Dendritic cell treated with granulocyte-macrophage colony-stimulating factor and Interleukin-4, amounts not matched to agents 40 ng/mL and 50 ng/mL, for 4 days (primary cell): ENCODE data around the gene HAT1.
"Not testable (repeated sequence)": the region's sequence is repeated elsewhere in the genome, so short reads cannot be mapped to it uniquely, and the experiment has no call there.

ENCODE experiments used
- H3K27ac Mint-ChIP-seq: one replicate; pipeline ENCODE4 v1.8.0; 2022; ENCODE audit warnings: mild to moderate bottlenecking, mixed read lengths
- H3K27me3 Mint-ChIP-seq: one replicate; pipeline ENCODE4 v1.8.0; 2022; ENCODE audit warnings: mild to moderate bottlenecking, mixed read lengths
- H3K36me3 Mint-ChIP-seq: one replicate; pipeline ENCODE4 v1.8.0; 2022; ENCODE audit warnings: low read depth, mixed read lengths
- H3K4me1 Mint-ChIP-seq: one replicate; pipeline ENCODE4 v1.8.0; 2022; ENCODE audit warnings: low read depth, mixed read lengths
- H3K4me3 Mint-ChIP-seq: one replicate; pipeline ENCODE4 v1.8.0; 2022; ENCODE audit warnings: mild to moderate bottlenecking, moderate library complexity, mixed read lengths
- H3K9me3 Mint-ChIP-seq: one replicate; pipeline ENCODE4 v1.8.0; 2022; ENCODE audit warnings: mixed read lengths
- intact Hi-C: fragments of 100-400 bp; cut with micrococcal nuclease; formaldehyde crosslinking; loops from one replicate; pipeline ENCODE4 v1.15.0; 2022

HAT1 gene

GRCh38 chr2:171966688-171967087, 44.4 kb downstream of the HAT1 start:
- H3K9me3 Mint-ChIP-seq, result no peaks in the 10 kb centered on the region
- no peaks in the 10 kb centered on the region for H3K4me1 Mint-ChIP-seq

GRCh38 chr2:171968509-171968908, 46.2 kb downstream of the HAT1 start:
- Mint-ChIP-seq H3K4me3 (no peak overlapping the region), H3K4me1 (peaks cover 6% of the 10 kb centered on the region), H3K36me3 (peaks cover 60% of the 10 kb centered on the region), H3K9me3 (no peaks in the 10 kb centered on the region), H3K27me3 (no peaks in the 10 kb centered on the region), H3K27ac (no peak overlapping the region)
- intact Hi-C loops, result no loop called here

More at GRCh38 chr2:171966688-171967087, 44.4 kb downstream of the HAT1 start:
- Mint-ChIP-seq H3K36me3 (peaks cover 46% of the 10 kb centered on the region), H3K27me3 (no peaks in the 10 kb centered on the region), H3K4me3 (no peak overlapping the region), H3K27ac (no peak overlapping the region)
- intact Hi-C loops, result no loop called here

DNA sequence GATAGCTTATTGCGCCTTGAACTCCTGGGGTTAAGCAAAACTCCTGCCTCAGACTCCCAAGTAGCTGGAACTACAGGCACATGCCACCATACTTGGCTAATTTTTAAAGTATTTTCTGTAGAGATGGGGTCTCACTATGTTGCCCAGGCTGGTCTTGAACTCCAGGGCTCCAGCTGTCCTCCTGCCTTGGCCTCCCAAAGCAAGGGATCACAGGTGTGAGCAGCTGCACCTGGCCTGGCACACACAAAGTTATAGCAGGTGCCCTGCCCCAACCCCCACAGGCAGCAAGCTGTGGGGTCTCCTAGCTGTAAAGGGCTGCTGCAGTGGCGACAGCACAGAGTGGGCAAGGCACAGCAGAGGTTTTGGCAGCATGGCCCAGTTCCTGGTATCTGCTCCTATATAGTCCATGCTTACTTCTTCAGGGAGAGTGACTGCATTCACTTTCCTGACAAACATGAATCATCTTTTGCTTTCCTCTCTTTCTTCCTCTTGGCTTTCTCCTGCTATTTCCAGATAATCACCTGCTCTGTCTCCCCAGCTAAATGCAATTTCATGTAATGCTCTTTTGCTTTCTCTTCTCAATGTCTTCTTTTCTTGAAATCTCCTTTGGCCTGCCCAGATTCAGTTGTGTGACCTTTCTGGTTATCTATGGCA, 50.2 kb downstream of the HAT1 start:
- Mint-ChIP-seq H3K4me3 (no peak overlapping the region), H3K27ac (no peak overlapping the region), H3K36me3 (peaks cover 69% of the 10 kb centered on the region), H3K4me1 (peaks cover 6% of the 10 kb centered on the region), H3K9me3 (no peaks in the 10 kb centered on the region), H3K27me3 (no peaks in the 10 kb centered on the region)
- intact Hi-C loops, result no loop called here

GRCh38 chr2:171979103-171979502, 56.8 kb downstream of the HAT1 start:
- Mint-ChIP-seq H3K27me3 (no peaks in the 10 kb centered on the region), H3K4me1 (no peaks in the 10 kb centered on the region), H3K36me3 (peaks cover 79% of the 10 kb centered on the region), H3K27ac (no peak overlapping the region), H3K9me3 (no peaks in the 10 kb centered on the region), H3K4me3 (no peak overlapping the region)
- intact Hi-C loops, result no loop called here

DNA sequence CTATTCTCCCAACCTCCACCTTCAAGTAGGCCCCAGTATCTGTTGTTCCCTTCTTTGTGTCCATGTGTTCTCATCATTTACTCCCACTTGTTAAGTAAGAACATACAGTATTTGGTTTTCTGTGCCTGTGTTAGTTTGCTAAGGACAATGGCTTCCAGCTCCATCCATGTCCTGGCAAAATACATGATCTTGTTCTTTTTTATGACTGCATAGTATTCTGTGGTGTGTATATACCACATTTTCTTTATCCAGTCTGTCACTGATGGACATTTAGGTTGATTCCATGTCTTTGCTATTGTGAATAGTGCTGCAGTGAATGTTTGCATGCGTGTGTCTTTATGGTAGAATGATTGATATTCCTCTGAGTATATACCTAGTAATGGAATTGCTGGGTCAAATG, 61.7 kb downstream of the HAT1 start:
- peaks cover 47% of the 10 kb centered on the region for H3K36me3 Mint-ChIP-seq
- H3K27ac Mint-ChIP-seq, H3K27me3 Mint-ChIP-seq, H3K4me1 Mint-ChIP-seq, H3K9me3 Mint-ChIP-seq, intact Hi-C loops, H3K4me3 Mint-ChIP-seq: not testable (repeated sequence)

GRCh38 chr2:171985076-171985475, 62.8 kb downstream of the HAT1 start:
- no peak overlapping the region for H3K4me3 Mint-ChIP-seq
- H3K27ac Mint-ChIP-seq, result no peak overlapping the region
- no peaks in the 10 kb centered on the region for H3K27me3 Mint-ChIP-seq
- H3K9me3 Mint-ChIP-seq, result no peaks in the 10 kb centered on the region
- H3K36me3 Mint-ChIP-seq, result peaks cover 35% of the 10 kb centered on the region
- H3K4me1 Mint-ChIP-seq, result no peaks in the 10 kb centered on the region
- intact Hi-C loops, result no loop called here

- peaks cover 25% of the 10 kb centered on the region for H3K36me3 Mint-ChIP-seq
- intact Hi-C loops, result no loop called here
Measured at GRCh38 chr2:171986778-171987177, 64.5 kb downstream of the HAT1 start.

GRCh38 chr2:171991027-171991426, 68.8 kb downstream of the HAT1 start:
- H3K4me1 Mint-ChIP-seq, result no peaks in the 10 kb centered on the region
- intact Hi-C loops, result no loop called here

More at GRCh38 chr2:171986778-171987177, 64.5 kb downstream of the HAT1 start:
- Mint-ChIP-seq H3K9me3 (no peaks in the 10 kb centered on the region), H3K4me3 (no peak overlapping the region), H3K4me1 (no peaks in the 10 kb centered on the region), H3K27me3 (no peaks in the 10 kb centered on the region), H3K27ac (no peak overlapping the region)

GRCh38 chr2:171995586-171995985, 73.3 kb downstream of the HAT1 start:
- Mint-ChIP-seq H3K27me3 (peaks cover 12% of the 10 kb centered on the region), H3K9me3 (no peaks in the 10 kb centered on the region), H3K4me1 (peaks cover 5% of the 10 kb centered on the region), H3K27ac (no peak overlapping the region), H3K4me3 (no peak overlapping the region), H3K36me3 (peaks cover 7% of the 10 kb centered on the region)
- intact Hi-C loops, result no loop called here

More at GRCh38 chr2:171991027-171991426, 68.8 kb downstream of the HAT1 start:
- Mint-ChIP-seq H3K27ac (no peak overlapping the region), H3K36me3 (no peaks in the 10 kb centered on the region), H3K4me3 (no peak overlapping the region), H3K9me3 (no peaks in the 10 kb centered on the region), H3K27me3 (no peaks in the 10 kb centered on the region)

DNA sequence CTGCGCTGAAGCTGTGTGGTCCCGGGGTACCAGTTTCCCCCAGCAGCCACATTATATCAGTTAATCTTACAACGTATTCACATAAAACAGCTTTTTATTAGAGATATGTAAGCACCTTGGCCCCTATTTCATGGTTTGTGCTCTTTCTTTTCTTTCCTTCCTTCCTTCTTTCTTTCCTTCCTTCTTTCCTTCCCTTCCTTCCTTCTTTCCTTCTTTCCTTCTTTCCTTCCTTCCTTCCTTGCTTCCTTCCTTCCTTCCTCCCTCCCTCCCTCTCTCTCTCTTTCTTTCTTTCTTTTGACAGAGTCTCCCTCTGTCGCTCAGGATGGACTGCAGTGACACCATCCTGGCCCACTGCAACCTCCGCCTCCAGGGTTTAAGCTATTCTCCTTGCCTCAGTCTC, 73.8 kb downstream of the HAT1 start:
- H3K4me3 Mint-ChIP-seq, result no peak overlapping the region
- peaks cover 10% of the 10 kb centered on the region for H3K4me1 Mint-ChIP-seq
- intact Hi-C loops, result no loop called here
- peaks cover 12% of the 10 kb centered on the region for H3K27me3 Mint-ChIP-seq
- peaks cover 7% of the 10 kb centered on the region for H3K36me3 Mint-ChIP-seq
- no peak overlapping the region for H3K27ac Mint-ChIP-seq
- no peaks in the 10 kb centered on the region for H3K9me3 Mint-ChIP-seq

GRCh38 chr2:171997031-171997430, 74.8 kb downstream of the HAT1 start:
- H3K4me1 Mint-ChIP-seq, H3K9me3 Mint-ChIP-seq, H3K4me3 Mint-ChIP-seq, intact Hi-C loops, H3K27ac Mint-ChIP-seq, H3K36me3 Mint-ChIP-seq: not testable (repeated sequence)
- H3K27me3 Mint-ChIP-seq, result peaks cover 12% of the 10 kb centered on the region

GRCh38 chr2:171999161-171999560, 76.9 kb downstream of the HAT1 start:
- peaks cover 12% of the 10 kb centered on the region for H3K27me3 Mint-ChIP-seq
- no peaks in the 10 kb centered on the region for H3K9me3 Mint-ChIP-seq
- intact Hi-C loops, result no loop called here
- H3K36me3 Mint-ChIP-seq, result peaks cover 7% of the 10 kb centered on the region
- peaks cover 10% of the 10 kb centered on the region for H3K4me1 Mint-ChIP-seq
- peak overlapping the region; percentile 89 for H3K27ac Mint-ChIP-seq
- peak overlapping the region; percentile 92 for H3K4me3 Mint-ChIP-seq

DNA sequence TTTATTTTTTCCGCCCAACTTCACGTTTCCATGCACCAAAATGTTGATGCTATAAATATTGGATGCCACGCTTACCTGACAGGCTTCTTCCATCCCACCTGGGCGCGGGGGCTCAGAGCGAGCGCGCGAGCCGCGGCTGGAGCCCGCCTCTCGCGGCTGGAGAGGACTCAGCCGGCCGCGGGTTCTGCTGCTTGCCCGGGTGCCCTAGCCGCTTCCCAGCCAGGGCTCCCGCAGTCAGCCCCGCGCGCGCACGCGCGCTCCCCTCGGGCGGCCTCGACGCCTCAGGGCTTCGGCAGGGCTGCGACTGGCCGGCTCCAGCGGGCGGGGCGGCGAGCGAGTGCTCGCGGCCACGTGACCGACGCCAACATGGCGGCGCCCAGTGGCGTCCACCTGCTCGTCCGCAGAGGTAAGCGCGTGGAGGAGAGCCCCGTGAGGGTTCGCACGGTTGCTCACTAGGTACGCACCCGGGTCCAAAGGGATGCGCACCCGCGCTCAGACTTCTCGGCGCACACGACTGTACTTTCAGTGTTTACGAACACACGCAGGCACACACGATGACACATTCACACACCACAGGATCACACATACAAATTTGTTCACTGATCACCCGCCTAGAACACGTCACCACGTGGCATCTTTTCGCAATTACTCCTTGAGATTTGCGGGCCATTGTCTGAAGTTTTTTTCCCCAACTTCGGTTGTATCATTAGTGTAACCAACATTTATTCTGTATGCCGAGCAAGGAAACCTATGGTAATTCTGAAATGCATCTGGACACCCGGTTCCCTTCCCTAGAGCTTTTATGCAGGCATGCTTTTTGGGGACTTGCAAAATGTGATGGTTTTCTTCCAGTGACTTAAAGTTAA, 77.6 kb downstream of the HAT1 start, which contains the start of gene METAP1D:
Gene METAP1D, plus strand, starts transcription at position 350 of the 866 bp plus-strand sequence. Its CDS starts 17 bp downstream, at position 367.
- Mint-ChIP-seq H3K4me1 (peaks cover 10% of the 10 kb centered on the region), H3K27ac (peak within 1 kb of the TSS; percentile 89), H3K27me3 (peaks cover 12% of the 10 kb centered on the region), H3K36me3 (peaks cover 7% of the 10 kb centered on the region), H3K4me3 (peak within 1 kb of the TSS; percentile 92), H3K9me3 (no peaks in the 10 kb centered on the region)
- intact Hi-C loops, result loop anchor here (10.0 kb wide), 1 partner anchor 105 kb away; the partner anchor contains the start of gene DLX2

GRCh38 chr2:172000696-172001361, 78.6 kb downstream of the HAT1 start:
- no peaks in the 10 kb centered on the region for H3K9me3 Mint-ChIP-seq
- peaks cover 12% of the 10 kb centered on the region for H3K27me3 Mint-ChIP-seq
- peaks cover 10% of the 10 kb centered on the region for H3K4me1 Mint-ChIP-seq
- peaks cover 7% of the 10 kb centered on the region for H3K36me3 Mint-ChIP-seq
- intact Hi-C loops, result loop anchor here (10.0 kb wide), 1 partner anchor 104 kb away; the partner anchor contains the start of gene DLX2
- H3K27ac Mint-ChIP-seq, result peak overlapping the region; percentile 89
- no peak overlapping the region for H3K4me3 Mint-ChIP-seq
